GM13976 (cell line): ENCODE results near the gene CFAP92.

ENCODE experiments used
- DNase-seq: peaks from one replicate; pipeline ENCODE4 v3.0.0; 2012; ENCODE audit warnings: low spot score
- CTCF ChIP-seq: IDR thresholded peaks from 2 replicates; pipeline ENCODE4 v1.5.1; 2012; ENCODE audit warnings: borderline replicate concordance, mild to moderate bottlenecking; ENCODE audit not compliant: insufficient read depth; ENCODE audit errors: extremely low read depth, missing control alignments, control extremely low read depth
- in situ Hi-C: fragments of 300-500 bp; cut with MboI; formaldehyde crosslinking; loops from one replicate; pipeline ENCODE4 v1.12.0; 2022; ENCODE audit warnings: low sequenced_read_pairs, mixed read lengths, inconsistent platforms; ENCODE audit not compliant: unreplicated experiment

The CFAP92 gene

GRCh38 chr3:128965280-128965679, 28.6 kb downstream of the CFAP92 start:
- DNase-seq = no peak
- in situ Hi-C loops = no loop called here
- no peak for TF ChIP-seq CTCF

- in situ Hi-C loops = no loop called here
- DNase-seq = no peak
- TF ChIP-seq CTCF = no peak
Measured at GRCh38 chr3:128956440-128956839, 37.4 kb downstream of the CFAP92 start.

GRCh38 chr3:128950223-128950938, 43.5 kb downstream of the CFAP92 start:
- DNase-seq = no peak
- TF ChIP-seq CTCF = no peak
- in situ Hi-C loops = no loop called here

GRCh38 chr3:128949158-128949557, 44.7 kb downstream of the CFAP92 start:
- DNase-seq = no peak
- no peak for TF ChIP-seq CTCF
- in situ Hi-C loops = no loop called here

- no peak for TF ChIP-seq CTCF
- no peak for DNase-seq
- in situ Hi-C loops = no loop called here
Measured at GRCh38 chr3:128946411-128946810, 47.5 kb downstream of the CFAP92 start.

- TF ChIP-seq CTCF = no peak
- in situ Hi-C loops = no loop called here
- DNase-seq = no peak
Measured at GRCh38 chr3:128945878-128946175, 48.0 kb downstream of the CFAP92 start.
